K562 (cell line): ENCODE measurements around the gene CERCAM. TPM values are rescaled to one million over a fixed set of nuclear protein-coding genes. Genes with fewer than 3 reads are reported as not detected.

Experiments used
- ATAC-seq: fragments of 200-7000 bp; cut with Tn5 transposase; 3 replicates; pipeline ENCODE4 v1.9.1; 2020; ENCODE audit warnings: moderate library complexity
- BruUV-seq: library from RNA; stranded (reverse); fragments of 400-500 nt; replicated peaks from 2 replicates; lab custom pipeline; 2021; lab: Mats Ljungman, UMichigan
- CTCF ChIA-PET: fragments of 300-600 bp; formaldehyde crosslinking; extraction: SDS; loops from one replicate; lab custom pipeline; 2021; ENCODE audit warnings: low intra/inter-chr PET ratio; lab: Yijun Ruan, JAX
- POLR2A ChIA-PET: fragments of 300-600, 350-650 bp; sonication (Branson Sonifier 250); formaldehyde crosslinking; extraction: SDS; loops from one replicate; lab custom pipeline; 2021; ENCODE audit warnings: antibody characterized with exemption, inconsistent platforms; lab: Yijun Ruan, JAX
- DNase-seq, 4 experiments: peaks; one replicate each; pipeline versions ENCODE4 v3.0.0 to v3.0.0-alpha.2; 2011 to 2018; ENCODE audit warnings: low spot score in 3 of 4, mixed read lengths in 3 of 4; ENCODE audit errors: extremely low read depth in 1 of 4
- FAIRE-seq: peaks from 2 replicates; lab custom pipeline; 2011; peaks lifted over from hg19 to GRCh38; lab: Jason Lieb, UNC
- H2AFZ ChIP-seq: 2 replicates; pipeline ENCODE4 v1.6.0; 2011; ENCODE audit warnings: low read depth, low read length, control low read depth, inconsistent platforms
- H3K27ac ChIP-seq: fragments of 200-600 bp; 3 replicates; pipeline ENCODE4 v1.8.0; 2011; ENCODE audit warnings: low read depth, mild to moderate bottlenecking, control low read depth, inconsistent platforms, low read length, moderate library complexity, mixed read lengths; ENCODE audit errors: extremely low read depth
- H3K27me3 ChIP-seq, 2 experiments: fragments of 300-600 bp in 1 of 2; 2 replicates in 1 of 2; 3 replicates in 1 of 2; pipeline versions ENCODE4 v1.6.0 to v1.8.0; 2011; ENCODE audit warnings: inconsistent platforms in 2 of 2, low read length in 2 of 2, mild to moderate bottlenecking in 1 of 2, mixed read lengths in 1 of 2, moderate library complexity in 1 of 2; ENCODE audit not compliant: control insufficient read depth in 2 of 2, insufficient read depth in 2 of 2
- H3K36me3 ChIP-seq: fragments of 300-600 bp; 3 replicates; pipeline ENCODE4 v1.8.0; 2011; ENCODE audit warnings: mild to moderate bottlenecking, low read length, inconsistent platforms; ENCODE audit not compliant: control insufficient read depth, insufficient read depth
- H3K4me1 ChIP-seq, 2 experiments: fragments of 200-600 bp in 1 of 2; replicated peaks in 1 of 2; 2 replicates in 1 of 2; 3 replicates in 1 of 2; pipeline versions ENCODE4 v1.5.1 to v1.8.0; 2011; ENCODE audit warnings: inconsistent platforms in 2 of 2, low read length in 2 of 2, mild to moderate bottlenecking in 1 of 2, mixed read lengths in 1 of 2, moderate library complexity in 1 of 2; ENCODE audit not compliant: control insufficient read depth in 2 of 2, insufficient read depth in 2 of 2
- H3K4me2 ChIP-seq: 2 replicates; pipeline ENCODE4 v1.6.1; 2011; ENCODE audit warnings: low read length, control low read depth, inconsistent platforms, mixed read lengths; ENCODE audit not compliant: insufficient read depth
- H3K4me3 ChIP-seq: fragments of 200-600 bp; sonication (generic), shearing (Covaris generic); 2 replicates; pipeline ENCODE4 v1.5.1; 2016; ENCODE audit warnings: control low read depth, inconsistent platforms
- H3K79me2 ChIP-seq: fragments of 200-600 bp; 3 replicates; pipeline ENCODE4 v1.8.0; 2011; ENCODE audit warnings: low read length, inconsistent platforms; ENCODE audit not compliant: control insufficient read depth, insufficient read depth
- H3K9ac ChIP-seq, 2 experiments: 2 replicates each; pipeline versions ENCODE4 v1.6.0 to v1.6.1; 2011; ENCODE audit warnings: low read depth in 2 of 2, low read length in 2 of 2, control low read depth in 1 of 2, inconsistent platforms in 1 of 2, mild to moderate bottlenecking in 1 of 2, mixed read lengths in 1 of 2; ENCODE audit not compliant: insufficient read depth in 1 of 2
- H3K9me1 ChIP-seq: one replicate; pipeline ENCODE4 v1.6.0; 2011; ENCODE audit warnings: inconsistent platforms, mild to moderate bottlenecking, low read length, moderate library complexity; ENCODE audit not compliant: control insufficient read depth, insufficient read depth
- H3K9me3 ChIP-seq: replicated peaks from 2 replicates; pipeline ENCODE4 v1.5.1; 2011; ENCODE audit warnings: low read depth, low read length, inconsistent platforms; ENCODE audit not compliant: control insufficient read depth, insufficient read depth
- H4K20me1 ChIP-seq: replicated peaks from 2 replicates; pipeline ENCODE4 v1.6.1; 2011; ENCODE audit warnings: low read length, inconsistent platforms, mixed read lengths; ENCODE audit not compliant: control insufficient read depth, insufficient read depth
- CC2D1A ChIP-seq: fragments of 450-650 bp; IDR thresholded peaks from 2 replicates; pipeline ENCODE4 v1.6.1; 2017; ENCODE audit warnings: mild to moderate bottlenecking
- MEF2D ChIP-seq: conservative IDR thresholded peaks from 2 replicates; pipeline ENCODE4 v1.6.1; 2016; ENCODE audit warnings: low read depth, missing genetic modification characterization, missing compliant biosample characterization
- POLR3G ChIP-seq: IDR thresholded peaks from 2 replicates; pipeline ENCODE4 v1.6.1; 2011; ENCODE audit not compliant: insufficient read length, insufficient replicate concordance; ENCODE audit errors: extremely low read depth
- RUNX1 ChIP-seq: sonication (generic); IDR thresholded peaks from 2 replicates; pipeline ENCODE4 v1.6.1; 2016; ENCODE audit warnings: antibody characterized with exemption, low read depth
- SMC3 ChIP-seq: conservative IDR thresholded peaks from 2 replicates; pipeline ENCODE4 v1.6.1; 2011; ENCODE audit warnings: low read depth, low read length, improper control_type of control experiment; ENCODE audit not compliant: insufficient read depth
- TFAP4 ChIP-seq: sonication (generic); formaldehyde crosslinking; IDR thresholded peaks from 2 replicates; pipeline ENCODE4 v1.8.0; 2022; ENCODE audit warnings: missing genetic modification reagents, mild to moderate bottlenecking, moderate library complexity, borderline replicate concordance
- YY1 ChIP-seq, 3 experiments: IDR thresholded peaks; 2 replicates each; pipeline ENCODE4 v1.6.1; 2011; ENCODE audit warnings: low read length in 2 of 3, mild to moderate bottlenecking in 2 of 3, moderate library complexity in 2 of 3, borderline replicate concordance in 1 of 3, control low read depth in 1 of 3, low read depth in 1 of 3; ENCODE audit not compliant: insufficient read depth in 3 of 3, insufficient replicate concordance in 2 of 3, control insufficient read depth in 1 of 3, insufficient read length in 1 of 3; ENCODE audit errors: extremely low read depth in 1 of 3
- ZBTB7A ChIP-seq: IDR thresholded peaks from 2 replicates; pipeline ENCODE4 v1.6.1; 2011; ENCODE audit warnings: low read depth, mild to moderate bottlenecking, low read length, moderate library complexity, borderline replicate concordance; ENCODE audit not compliant: control insufficient read depth
- ZNF140 ChIP-seq: fragments of 250-450 bp; sonication (Bioruptor Pico); IDR thresholded peaks from 2 replicates; pipeline ENCODE4 v1.8.0; 2021; ENCODE audit warnings: moderate library complexity, mild to moderate bottlenecking, inconsistent platforms
- ZNF143 ChIP-seq: sonication (generic); formaldehyde crosslinking; IDR thresholded peaks from 2 replicates; pipeline ENCODE4 v1.9.0; 2022; ENCODE audit warnings: mild to moderate bottlenecking, missing genetic modification reagents
- ZNF780A ChIP-seq: fragments of 250-450 bp; sonication (Bioruptor Pico); IDR thresholded peaks from 2 replicates; pipeline ENCODE4 v1.5.0; 2021; ENCODE audit warnings: mild to moderate bottlenecking
- WGBS: fragments of 100-300 bp; shearing (Covaris generic); methylation state at CpG from one replicate; pipeline ENCODE4 v1.1.6; 2016; ENCODE audit warnings: low coverage, mixed read lengths; ENCODE audit not compliant: insufficient coverage; ENCODE audit errors: missing lambda C conversion rate; 5-methylcytosine and 5-hydroxymethylcytosine counted together
- in situ Hi-C: fragments of 300-500 bp; cut with MboI; formaldehyde crosslinking; loops from 4 replicates; pipeline ENCODE4 v1.15.0; 2018; ENCODE audit warnings: inconsistent platforms, mixed read lengths
- intact Hi-C: fragments of 100-400 bp; cut with micrococcal nuclease; formaldehyde crosslinking; loops from 2 replicates; pipeline ENCODE4 v1.14.2; 2022
- polyA plus RNA-seq, 8 experiments: library from polyadenylated mRNA; depleted of rRNA in 4 of 8; stranded (reverse) in 5 of 8; unstranded in 3 of 8; fragments of >200 nt; fragmentation: Nextera tagmentation in 2 of 8; fragmentation: Illumina TruSeq in 1 of 8; extraction: Ambion mirVana in 2 of 8; extraction: Trizol in 1 of 8; gene quantifications; 2 replicates each; pipeline versions ENCODE4 v1.2.1 to v1.2.3, GENCODE V29; 2011 to 2014; ENCODE audit warnings: inconsistent platforms in 1 of 8, missing spikeins in 1 of 8
- total RNA-seq, 7 experiments: library from RNA; depleted of rRNA in 6 of 7; stranded (reverse); fragments of >200 nt in 6 of 7; fragmentation: Illumina TruSeq in 2 of 7; extraction: Trizol in 2 of 7; gene quantifications; 2 replicates each; pipeline versions ENCODE4 v1.2.1 to v1.2.3, GENCODE V29; 2011 to 2021; ENCODE audit warnings: low replicate concordance in 1 of 7
- TF ChIP-seq, protein P1 (sequence below), 3 experiments: IDR thresholded peaks in 2 of 3; conservative IDR thresholded peaks in 1 of 3; 2 replicates each; pipeline ENCODE4 v1.5.1; 2011 to 2012; ENCODE audit warnings: low read length in 3 of 3, mild to moderate bottlenecking in 3 of 3, control low read depth in 2 of 3, improper control_type of control experiment in 1 of 3, inconsistent platforms in 1 of 3, low read depth in 1 of 3, mixed read lengths in 1 of 3, moderate library complexity in 1 of 3; ENCODE audit not compliant: insufficient read depth in 2 of 3
- TF ChIP-seq, protein P2 (sequence below): fragments of 450-650 bp; formaldehyde crosslinking; IDR thresholded peaks from 2 replicates; pipeline ENCODE4 v1.4.0; 2020; ENCODE audit warnings: mild to moderate bottlenecking, moderate library complexity

Gene CERCAM
- total and polyA plus RNA-seq, 9 of the 15 experiments (the other 6 are each of a cell fraction or from before 2014, with no cell fraction given) = 0.75 to 24.0 (median 18.0) TPM

GRCh38 chr9:128412120-128412790, 8.4 kb upstream of the CERCAM start:
- no peaks in the 10 kb centered on the region for H3K36me3 ChIP-seq
- no peaks in the 10 kb centered on the region for H4K20me1 ChIP-seq
- FAIRE-seq (peak; percentile 73), ATAC-seq (peak; percentile 88), DNase-seq (peak; percentile 55 to 81 (median 68))
- H3K9me1 ChIP-seq = no peaks in the 10 kb centered on the region
- H3K4me2 ChIP-seq = no peak overlapping the region
- no peak overlapping the region; a peak in 1 of 4 replicates for H3K9ac ChIP-seq
- CTCF ChIA-PET = interaction anchor here (0.6 to 3.3 kb wide), 4 partner anchors 50 to 258 kb away, joined by 3 to 37 read pairs (median 9); no protein-coding TSS in a partner anchor
- POLR2A ChIA-PET = interaction anchor here (0.6 to 1.4 kb wide), 2 partner anchors 27 to 53 kb away, joined by 3 to 5 read pairs; no protein-coding TSS in a partner anchor
- H3K4me3 ChIP-seq = no peak overlapping the region
- no peak overlapping the region for H2AFZ ChIP-seq
- H3K27ac ChIP-seq = no peak overlapping the region
- no peaks in the 10 kb centered on the region; a peak in 1 of 5 replicates for H3K27me3 ChIP-seq
- H3K4me1 ChIP-seq = peaks cover 9 to 23% of the 10 kb centered on the region in 2 experiments; a peak in 4 of 5 replicates
- in situ Hi-C loops (no loop called here), intact Hi-C loops (loop anchor here (1.0 to 10.0 kb wide), 4 partner anchors 50 to 285 kb away; partner anchors contain the start of gene PTGES2)
- H3K79me2 ChIP-seq = no peaks in the 10 kb centered on the region
- WGBS = 8% methylated on average over 11 of the region's 13 CpGs
- no peaks in the 10 kb centered on the region for H3K9me3 ChIP-seq
- BruUV-seq = no TSS peak
- TF ChIP-seq ZNF780A (CRISPR knock-in tag) (no peak), RUNX1 (no peak), SMC3 (peak; percentile 83), ZNF143 (no peak), POLR3G (no peak), YY1 (IDR thresholded peaks at IDR 0.05; ENCODE audit: borderline replicate concordance in 1 of 3, control insufficient read depth in 1 of 3, extremely low read depth in 1 of 3, insufficient read depth in 3 of 3, insufficient read length in 1 of 3, insufficient replicate concordance in 2 of 3, low read depth in 1 of 3, low read length in 2 of 3) (peak in 2 of 3 experiments; percentile 73 to 74), ZNF140 (no peak), CC2D1A (peak; percentile 67; the same call in 1 of the 2 replicates), ZBTB7A (peak; percentile 93), TFAP4 (CRISPR knock-in tag) (peak; percentile 17; the same call in 1 of the 2 replicates), MEF2D (tag) (no peak)
- TF ChIP-seq, protein P1, sequence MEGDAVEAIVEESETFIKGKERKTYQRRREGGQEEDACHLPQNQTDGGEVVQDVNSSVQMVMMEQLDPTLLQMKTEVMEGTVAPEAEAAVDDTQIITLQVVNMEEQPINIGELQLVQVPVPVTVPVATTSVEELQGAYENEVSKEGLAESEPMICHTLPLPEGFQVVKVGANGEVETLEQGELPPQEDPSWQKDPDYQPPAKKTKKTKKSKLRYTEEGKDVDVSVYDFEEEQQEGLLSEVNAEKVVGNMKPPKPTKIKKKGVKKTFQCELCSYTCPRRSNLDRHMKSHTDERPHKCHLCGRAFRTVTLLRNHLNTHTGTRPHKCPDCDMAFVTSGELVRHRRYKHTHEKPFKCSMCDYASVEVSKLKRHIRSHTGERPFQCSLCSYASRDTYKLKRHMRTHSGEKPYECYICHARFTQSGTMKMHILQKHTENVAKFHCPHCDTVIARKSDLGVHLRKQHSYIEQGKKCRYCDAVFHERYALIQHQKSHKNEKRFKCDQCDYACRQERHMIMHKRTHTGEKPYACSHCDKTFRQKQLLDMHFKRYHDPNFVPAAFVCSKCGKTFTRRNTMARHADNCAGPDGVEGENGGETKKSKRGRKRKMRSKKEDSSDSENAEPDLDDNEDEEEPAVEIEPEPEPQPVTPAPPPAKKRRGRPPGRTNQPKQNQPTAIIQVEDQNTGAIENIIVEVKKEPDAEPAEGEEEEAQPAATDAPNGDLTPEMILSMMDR (IDR thresholded peaks at IDR 0.05 in 2 of 3, conservative IDR thresholded peaks at IDR 0.05 in 1 of 3; ENCODE audit: insufficient read depth in 2 of 3, low read depth in 1 of 3, low read length in 3 of 3) = peak; percentile 89 to 94 (median 91)
- TF ChIP-seq, protein P2, sequence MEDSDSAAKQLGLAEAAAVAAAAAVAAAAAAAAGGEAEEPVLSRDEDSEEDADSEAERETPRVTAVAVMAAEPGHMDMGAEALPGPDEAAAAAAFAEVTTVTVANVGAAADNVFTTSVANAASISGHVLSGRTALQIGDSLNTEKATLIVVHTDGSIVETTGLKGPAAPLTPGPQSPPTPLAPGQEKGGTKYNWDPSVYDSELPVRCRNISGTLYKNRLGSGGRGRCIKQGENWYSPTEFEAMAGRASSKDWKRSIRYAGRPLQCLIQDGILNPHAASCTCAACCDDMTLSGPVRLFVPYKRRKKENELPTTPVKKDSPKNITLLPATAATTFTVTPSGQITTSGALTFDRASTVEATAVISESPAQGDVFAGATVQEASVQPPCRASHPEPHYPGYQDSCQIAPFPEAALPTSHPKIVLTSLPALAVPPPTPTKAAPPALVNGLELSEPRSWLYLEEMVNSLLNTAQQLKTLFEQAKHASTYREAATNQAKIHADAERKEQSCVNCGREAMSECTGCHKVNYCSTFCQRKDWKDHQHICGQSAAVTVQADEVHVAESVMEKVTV = peak; percentile 74
